GM18526 (cell line): Measurements from ENCODE around the gene CUEDC1.

Source experiments
- POLR2A ChIP-seq: IDR thresholded peaks from 3 replicates; pipeline ENCODE4 v1.6.1; 2011; ENCODE audit not compliant: insufficient read length; ENCODE audit errors: extremely low read depth

The CUEDC1 gene

DNA sequence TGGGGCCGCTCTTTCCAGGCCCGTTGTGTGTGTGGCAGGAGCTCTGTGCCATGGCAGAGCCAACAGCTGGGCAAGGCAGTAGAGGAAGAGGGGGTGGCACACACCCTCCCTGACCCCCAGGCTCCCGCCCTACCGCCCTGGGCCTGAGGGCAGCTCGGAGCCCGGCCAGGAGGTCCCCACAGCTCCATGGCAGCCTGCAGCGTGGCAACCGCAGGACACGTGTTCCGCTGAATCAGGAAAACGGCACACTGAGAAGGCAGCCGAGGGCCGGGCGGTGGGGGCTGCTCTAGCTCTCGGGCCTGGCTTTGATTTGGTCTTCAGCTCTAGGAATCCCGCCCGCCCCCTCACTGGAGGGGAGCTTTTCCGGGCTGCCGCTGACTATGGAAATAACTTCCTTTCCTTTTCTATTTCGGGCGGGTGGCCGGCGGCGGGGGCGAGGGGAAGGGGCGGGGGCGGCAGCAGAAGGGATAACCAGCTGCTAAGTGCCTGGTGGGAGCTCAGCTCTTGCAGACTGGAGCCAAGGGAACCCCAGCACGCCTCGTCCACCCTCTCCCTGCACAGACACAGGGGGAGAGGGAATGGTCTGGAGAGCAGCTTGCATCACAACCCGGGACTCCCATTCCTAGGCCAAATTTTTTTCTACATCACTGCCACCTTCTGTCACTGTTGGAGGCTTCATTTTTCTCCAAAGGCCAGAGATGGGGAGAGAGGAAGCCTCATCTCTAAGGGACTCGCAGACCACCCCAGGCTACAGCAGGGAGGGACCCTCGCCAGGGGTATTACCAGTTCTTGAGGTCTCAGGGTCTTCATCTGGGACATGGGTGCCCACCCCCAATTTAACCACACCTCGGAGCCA is 80.5 kb downstream of the CUEDC1 start:
- no peak for TF ChIP-seq POLR2A

DNA sequence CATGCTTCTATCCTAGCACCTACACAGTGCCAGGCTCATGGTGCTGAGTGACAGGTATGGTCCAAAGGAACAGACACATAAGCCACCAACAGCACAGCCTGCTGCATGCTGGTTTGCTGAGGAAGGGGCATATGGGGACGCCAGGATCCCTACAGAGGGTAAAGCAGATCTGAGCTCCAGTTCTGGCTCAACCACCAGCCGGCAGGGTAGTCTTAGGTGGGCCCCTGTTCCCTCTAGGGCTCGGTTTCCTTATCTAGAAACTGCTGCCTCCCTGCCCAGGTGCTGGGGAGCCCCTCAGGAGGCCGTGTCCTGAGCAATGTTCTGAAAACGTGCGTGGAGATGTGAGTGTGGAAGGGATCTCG is 81.2 kb downstream of the CUEDC1 start:
- no peak for TF ChIP-seq POLR2A

DNA sequence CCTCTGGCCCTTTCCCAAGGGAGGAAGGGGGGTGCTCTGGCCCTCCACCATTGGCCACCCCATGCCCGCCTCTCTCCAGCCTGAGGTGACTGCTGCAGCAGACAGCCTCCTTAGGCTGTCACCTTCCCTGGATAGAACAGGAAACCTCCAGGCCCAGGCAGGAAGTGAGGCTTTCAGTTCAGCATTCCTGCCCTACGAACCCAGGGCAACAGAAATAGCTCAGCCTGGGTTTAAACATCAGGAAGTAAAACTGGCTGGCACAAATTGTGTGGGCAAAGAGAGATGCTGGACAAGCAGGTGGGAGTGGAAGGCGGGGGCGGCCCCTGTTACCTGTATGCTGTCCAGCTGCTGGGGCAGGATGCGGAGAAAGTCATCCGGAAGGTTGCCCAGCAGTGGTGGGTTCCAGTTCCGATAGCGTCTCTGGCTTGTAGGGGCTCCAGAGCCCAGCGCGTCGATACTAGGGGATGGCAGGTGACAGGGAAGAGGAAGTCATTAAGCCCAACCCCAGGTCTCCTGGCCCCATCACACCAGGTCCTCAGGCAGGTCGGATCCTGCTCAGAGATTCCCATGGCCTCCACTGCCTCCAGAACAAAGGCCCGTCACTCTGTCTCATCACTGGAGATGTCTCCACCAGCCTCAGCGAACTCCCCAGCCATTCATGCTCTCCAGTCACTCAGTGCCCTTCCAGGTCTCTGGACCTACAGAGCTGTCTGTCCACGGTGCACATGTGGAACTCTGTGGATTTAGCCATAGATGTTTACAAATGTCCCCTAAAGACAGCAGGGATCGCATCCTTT is 81.8 kb downstream of the CUEDC1 start:
- no peak for TF ChIP-seq POLR2A

DNA sequence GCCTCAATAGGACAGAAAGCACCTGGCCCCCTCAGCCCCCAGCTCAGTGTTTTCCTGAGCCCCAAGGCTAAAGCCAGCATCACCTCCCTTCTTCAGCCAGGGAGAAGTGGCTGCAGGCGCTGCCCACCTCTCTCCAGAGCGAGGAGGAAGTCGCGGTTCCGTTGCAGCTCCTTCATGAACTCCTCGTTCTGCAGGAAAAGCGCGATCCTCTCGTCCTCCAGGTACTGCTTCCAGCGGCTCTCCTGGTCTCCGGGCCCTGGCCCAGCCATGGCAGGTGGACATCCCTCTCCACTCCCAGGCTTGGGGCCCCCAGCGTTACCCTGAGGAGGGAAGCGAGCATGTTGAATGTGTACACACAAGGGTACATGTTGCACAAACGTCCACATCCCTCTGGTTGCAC is 82.7 kb downstream of the CUEDC1 start:
- no peak for TF ChIP-seq POLR2A

DNA sequence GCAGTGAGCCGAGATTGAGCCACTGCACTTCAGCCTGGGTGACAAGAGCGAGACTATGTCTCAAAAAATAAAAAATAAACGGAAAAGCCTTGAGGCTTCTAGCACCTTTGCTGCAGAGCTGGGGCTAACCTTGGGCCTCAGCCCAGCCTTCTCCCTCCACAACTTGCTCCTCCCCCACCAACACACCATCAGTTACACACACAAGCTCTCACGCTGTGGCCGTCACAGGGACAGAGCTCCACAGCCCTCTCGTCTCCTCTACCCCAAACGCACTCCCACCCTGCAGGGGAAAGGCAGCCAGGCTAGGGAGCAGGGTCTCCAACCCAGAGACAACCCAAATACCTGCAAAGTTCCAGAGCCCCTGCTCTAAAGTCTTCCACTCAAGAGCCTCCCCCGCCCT is 83.3 kb downstream of the CUEDC1 start:
- TF ChIP-seq POLR2A = no peak

DNA sequence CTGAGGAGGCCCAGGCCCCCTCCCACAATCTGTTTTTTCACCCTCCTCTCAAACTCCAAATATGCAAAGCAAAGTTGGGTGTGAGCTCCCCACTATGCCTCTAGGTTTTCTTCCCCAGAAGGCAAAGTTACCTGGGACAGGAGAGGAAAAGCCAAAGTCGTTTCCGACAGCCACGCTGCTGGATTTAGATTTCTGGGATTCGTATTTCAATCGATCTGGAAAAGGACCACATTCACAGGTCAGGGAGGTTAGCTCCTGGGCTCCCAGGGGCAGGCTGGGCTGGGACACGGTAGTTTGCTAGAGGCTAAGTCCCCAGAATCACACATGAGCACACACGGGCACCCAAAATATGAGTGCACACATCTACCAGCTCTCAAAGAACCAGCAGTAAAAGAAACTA is 84.1 kb downstream of the CUEDC1 start:
- no peak for TF ChIP-seq POLR2A

DNA sequence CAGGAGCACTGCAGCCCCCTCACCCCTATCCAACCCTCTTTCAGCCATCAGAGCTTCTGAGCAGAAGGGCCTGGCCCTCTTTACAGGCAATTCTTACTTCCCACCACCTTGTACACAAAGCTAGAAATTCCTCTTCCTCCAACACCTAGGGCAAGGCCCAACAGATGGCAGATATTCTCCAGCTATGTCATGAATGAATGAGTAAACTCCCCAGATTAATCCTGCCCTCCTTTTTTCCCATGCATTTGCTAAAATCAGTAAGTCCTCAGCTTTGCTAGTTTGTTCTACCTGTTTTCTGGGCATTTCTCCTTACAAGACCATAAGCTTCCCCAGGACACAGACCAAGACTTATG is 85.0 kb downstream of the CUEDC1 start:
- no peak for TF ChIP-seq POLR2A

DNA sequence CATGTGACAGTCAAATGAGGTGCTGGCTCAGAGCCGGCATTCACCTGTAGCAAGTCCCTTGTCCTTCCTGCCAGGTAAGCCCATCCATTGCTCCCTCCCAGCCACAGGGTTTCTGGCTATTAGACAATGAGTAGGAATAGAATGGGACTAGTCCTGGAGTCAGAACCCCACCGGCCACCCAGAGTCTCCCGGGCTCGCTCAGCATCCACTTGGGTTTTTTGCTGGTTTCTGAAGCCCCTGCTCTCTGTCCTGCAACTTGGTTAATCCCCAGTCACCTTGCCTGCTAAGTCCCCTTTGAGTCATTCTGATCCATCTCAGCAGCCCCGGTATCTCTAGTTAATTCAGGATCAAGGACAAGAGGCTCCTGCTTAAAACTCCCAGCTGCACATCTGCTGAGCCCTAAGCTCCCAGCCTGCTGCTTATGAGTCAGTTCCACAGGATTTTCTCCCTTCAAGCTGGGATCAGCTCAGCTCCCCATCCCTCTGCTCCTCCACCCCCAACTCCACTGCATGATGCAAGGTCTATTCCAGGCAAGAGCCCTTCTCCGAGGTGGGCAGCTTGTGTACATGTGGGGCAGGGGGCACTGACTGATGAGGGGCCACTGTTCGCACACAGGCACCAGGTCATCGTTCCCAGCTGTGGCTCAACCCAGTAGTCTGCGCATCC is 85.5 kb downstream of the CUEDC1 start:
- TF ChIP-seq POLR2A = no peak

DNA sequence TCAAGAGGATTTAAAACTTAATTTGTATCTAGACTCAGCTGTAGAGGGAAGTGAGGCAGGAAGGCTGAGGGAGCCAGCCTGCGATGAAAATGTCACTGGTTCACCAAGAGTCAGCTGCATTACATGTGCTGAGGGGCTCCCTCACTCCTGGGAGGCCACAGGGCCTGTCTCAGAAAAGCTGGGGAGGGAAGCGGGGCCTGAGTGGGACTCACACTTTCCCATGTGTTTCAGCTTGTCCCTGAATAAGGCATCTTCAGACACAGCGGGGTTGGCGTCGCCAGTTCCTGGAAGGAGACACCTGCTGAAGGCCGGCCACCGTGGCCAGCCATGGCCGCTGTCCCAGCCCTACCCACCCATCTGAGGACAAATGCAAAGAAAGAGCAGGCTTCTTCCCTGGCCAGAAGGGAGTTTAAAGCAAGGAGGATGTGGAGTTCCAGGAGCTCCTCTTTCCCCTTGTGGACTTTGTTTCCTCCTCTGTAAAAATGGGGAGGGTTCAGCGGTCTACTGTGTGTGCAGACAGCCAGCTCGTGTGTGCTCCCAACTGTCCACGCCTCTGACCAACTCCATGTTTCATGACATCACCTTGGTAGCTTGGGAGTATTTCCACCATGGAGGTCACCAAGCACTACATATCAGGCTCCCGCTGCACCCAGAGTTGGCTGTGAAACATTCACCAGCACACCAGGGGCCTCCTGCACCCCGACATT is 86.1 kb downstream of the CUEDC1 start:
- no peak for TF ChIP-seq POLR2A

DNA sequence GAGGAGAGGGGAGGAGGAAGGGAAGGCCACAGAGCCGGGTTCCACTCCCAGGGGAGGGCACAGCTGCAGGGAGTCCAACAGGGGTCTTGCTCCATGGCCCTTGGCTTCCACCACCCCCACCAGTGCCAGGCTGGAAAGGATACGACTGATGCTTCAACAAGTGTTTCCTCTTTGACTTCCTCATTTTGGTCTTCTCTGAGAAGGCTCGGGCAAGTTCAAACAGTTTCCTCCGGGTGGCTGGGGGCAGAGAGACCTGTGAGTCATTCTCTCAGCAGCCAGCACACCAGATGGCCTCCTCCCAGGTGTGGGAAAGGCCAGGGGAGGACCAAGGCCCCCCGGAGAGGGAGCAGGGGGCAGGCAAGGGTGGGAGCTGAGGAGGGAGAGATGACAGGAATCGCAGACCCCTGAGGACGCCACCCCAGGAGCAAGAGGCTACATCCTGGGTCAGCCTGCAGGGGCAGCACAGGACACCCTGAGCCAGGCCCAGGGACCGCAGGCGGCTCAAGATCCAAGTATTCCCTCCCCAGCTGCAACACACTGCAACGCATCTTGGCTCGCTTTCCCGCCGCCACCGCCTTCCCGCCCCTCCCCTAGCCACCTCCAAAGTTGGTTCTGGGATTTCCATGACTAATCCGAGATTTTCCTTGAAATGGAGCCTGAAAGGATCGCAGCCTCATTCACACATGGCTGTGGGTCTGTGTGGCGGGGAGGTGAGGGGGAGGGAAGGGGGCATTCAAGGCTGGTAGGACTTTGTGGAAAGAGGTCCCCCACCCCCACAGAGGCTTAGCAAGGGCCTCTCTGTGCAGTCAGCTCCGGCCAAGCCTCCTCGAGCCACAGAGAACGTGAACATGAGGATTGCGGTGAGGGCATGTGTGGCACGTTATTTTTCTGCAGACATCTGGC is 87.0 kb downstream of the CUEDC1 start:
- TF ChIP-seq POLR2A = no peak

DNA sequence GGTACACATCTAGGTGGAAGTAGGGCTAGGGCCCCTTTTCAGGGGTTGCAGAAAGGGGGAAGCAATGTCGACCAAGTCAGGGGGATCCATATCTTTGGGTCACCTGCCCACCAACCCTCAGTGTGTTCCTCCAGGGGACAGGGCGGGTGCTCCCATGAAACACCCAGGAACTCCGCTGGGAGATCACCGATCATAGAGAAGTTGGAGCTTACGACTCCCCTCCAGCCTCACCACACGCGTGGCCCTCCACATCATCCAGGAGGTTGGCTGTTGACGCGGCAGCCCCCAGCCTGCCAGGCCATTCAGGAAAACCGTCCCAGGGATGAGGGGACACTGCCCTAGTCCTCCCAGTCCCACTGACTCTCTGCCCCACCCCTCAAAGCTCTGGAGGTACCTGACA is 88.1 kb downstream of the CUEDC1 start:
- no peak for TF ChIP-seq POLR2A

DNA sequence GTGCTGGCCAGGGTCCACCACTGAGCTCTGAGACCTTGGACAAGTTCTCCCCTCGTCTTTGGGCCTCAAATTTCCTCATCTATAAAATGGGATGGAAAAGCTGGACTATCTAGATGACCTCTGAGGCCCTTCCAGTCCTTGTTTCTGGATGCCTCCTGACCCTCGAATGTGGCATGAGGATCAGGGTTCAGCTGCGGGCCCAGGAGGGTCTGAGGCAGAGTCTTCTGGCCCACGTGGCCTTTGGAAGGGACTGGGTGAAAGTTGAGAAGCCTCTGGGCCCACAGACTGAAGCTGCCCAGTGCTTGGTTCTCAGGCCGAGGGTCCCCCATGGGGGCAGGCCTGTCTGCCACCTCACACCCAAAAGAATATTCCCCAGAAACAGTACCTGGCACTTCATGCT is 88.5 kb downstream of the CUEDC1 start:
- TF ChIP-seq POLR2A = no peak

DNA sequence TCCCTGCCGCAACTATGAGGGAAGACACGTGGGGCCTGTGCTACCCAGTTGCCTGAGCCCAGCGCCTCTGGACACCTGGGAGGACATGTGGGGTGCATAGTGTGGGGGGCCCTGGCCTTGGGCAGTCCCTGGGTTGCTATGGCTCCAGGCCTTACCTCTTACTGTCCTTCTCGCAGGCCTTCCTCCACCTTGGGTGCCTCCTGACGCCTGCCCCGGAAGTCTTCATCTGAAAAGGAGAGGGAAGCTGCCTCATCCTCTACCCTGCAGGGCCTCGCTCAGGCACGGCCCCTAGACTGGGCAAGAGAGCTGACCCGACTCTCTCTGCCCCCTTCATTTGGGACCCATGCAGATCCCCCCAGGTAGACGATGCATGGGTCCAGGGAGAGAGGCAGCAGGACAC is 88.9 kb downstream of the CUEDC1 start:
- no peak for TF ChIP-seq POLR2A

DNA sequence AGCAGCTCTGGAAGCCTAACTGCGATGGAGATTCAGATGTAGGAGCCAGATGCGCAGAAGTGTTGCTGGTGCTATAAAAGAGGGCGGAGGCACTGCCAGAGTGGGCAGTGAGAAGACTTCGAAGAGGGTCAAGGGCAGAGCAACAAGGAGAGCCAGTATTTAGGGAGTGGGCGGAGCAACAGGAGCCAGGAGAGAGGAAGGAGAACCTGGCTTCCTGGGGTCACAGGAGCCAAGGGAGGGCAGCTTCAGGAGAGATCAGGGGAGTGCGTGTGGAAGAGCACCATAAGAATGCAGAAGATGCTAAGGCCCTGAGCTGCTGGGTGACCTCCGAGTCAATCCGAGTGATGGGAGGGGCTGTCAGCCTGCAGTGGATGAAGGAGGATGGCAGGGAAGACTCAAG is 90.9 kb downstream of the CUEDC1 start:
- TF ChIP-seq POLR2A = no peak
